Astrocyte of the cerebellum (primary cell): ENCODE measurements around the gene EMX2.

Source experiments
- DNase-seq: peaks from one replicate; pipeline ENCODE4 v3.0.0-alpha.2; 2011; ENCODE audit warnings: low read depth
- H3K4me3 ChIP-seq: 2 replicates; pipeline ENCODE4 v1.5.1; 2011; ENCODE audit warnings: mild to moderate bottlenecking, low read depth, low read length, moderate library complexity
- in situ Hi-C: cut with HindIII; loops from 2 replicates; pipeline ENCODE4 v1.10.0; 2017; ENCODE audit warnings: low sequenced_read_pairs
- TF ChIP-seq, protein P1 (sequence below): IDR thresholded peaks from 2 replicates; pipeline ENCODE4 v1.5.1; 2012; ENCODE audit warnings: low read length, low read depth, moderate library complexity, mild to moderate bottlenecking; ENCODE audit errors: missing control alignments

The EMX2 gene

DNA sequence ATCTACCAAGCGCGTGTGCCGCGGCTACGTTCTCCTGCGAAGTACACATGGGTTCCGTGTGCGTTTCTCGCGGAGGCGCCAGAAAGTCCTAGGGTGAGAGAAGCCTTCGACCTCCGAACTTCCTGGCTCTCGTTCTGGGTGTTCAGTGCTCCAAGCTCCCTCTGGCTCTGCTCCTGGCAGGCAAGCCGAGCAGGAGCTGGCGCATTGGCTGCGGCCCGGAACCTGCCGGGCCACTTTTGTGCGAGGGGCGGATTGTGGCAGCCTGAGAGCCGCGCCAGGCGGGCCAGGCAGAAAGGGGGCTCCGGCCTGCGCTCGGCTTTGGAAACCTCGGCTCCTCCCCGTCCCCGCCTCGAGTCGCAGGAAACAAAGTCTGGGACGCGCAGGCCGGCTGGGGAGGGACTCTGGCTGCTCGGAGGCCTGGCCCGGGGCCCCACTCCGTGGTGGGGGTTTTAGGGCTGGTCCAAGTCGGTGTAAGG lies 9.6 kb downstream of the EMX2 start:
- TF ChIP-seq, protein P1, sequence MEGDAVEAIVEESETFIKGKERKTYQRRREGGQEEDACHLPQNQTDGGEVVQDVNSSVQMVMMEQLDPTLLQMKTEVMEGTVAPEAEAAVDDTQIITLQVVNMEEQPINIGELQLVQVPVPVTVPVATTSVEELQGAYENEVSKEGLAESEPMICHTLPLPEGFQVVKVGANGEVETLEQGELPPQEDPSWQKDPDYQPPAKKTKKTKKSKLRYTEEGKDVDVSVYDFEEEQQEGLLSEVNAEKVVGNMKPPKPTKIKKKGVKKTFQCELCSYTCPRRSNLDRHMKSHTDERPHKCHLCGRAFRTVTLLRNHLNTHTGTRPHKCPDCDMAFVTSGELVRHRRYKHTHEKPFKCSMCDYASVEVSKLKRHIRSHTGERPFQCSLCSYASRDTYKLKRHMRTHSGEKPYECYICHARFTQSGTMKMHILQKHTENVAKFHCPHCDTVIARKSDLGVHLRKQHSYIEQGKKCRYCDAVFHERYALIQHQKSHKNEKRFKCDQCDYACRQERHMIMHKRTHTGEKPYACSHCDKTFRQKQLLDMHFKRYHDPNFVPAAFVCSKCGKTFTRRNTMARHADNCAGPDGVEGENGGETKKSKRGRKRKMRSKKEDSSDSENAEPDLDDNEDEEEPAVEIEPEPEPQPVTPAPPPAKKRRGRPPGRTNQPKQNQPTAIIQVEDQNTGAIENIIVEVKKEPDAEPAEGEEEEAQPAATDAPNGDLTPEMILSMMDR, result no peak
- in situ Hi-C loops, result no loop called here
- no peak overlapping the region for H3K4me3 ChIP-seq
- DNase-seq, result no peak

DNA sequence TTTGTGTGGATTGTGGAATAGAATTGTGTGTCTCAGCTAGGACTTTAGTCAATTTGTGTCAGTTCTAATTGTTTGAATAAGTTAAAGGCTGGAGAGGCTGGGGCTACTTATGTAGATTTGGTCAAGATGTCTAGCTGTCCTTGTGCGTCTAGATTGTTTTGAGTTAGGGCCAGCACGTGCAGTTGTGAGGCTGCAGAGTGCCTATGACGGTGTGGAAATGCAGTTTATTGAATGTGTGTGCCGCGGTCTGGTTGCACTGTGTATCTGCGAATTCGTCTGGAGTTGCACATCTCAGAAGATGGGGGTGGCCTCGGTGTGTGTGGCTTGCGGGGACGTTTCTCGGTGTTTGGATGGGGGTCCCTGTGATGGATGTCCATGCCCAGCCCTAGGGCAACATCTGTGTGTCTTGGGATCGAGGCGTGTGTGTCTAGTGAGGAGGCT lies 10.2 kb downstream of the EMX2 start:
- TF ChIP-seq, protein P1, result no peak
- in situ Hi-C loops, result no loop called here
- no peak for DNase-seq
- no peak overlapping the region for H3K4me3 ChIP-seq

DNA sequence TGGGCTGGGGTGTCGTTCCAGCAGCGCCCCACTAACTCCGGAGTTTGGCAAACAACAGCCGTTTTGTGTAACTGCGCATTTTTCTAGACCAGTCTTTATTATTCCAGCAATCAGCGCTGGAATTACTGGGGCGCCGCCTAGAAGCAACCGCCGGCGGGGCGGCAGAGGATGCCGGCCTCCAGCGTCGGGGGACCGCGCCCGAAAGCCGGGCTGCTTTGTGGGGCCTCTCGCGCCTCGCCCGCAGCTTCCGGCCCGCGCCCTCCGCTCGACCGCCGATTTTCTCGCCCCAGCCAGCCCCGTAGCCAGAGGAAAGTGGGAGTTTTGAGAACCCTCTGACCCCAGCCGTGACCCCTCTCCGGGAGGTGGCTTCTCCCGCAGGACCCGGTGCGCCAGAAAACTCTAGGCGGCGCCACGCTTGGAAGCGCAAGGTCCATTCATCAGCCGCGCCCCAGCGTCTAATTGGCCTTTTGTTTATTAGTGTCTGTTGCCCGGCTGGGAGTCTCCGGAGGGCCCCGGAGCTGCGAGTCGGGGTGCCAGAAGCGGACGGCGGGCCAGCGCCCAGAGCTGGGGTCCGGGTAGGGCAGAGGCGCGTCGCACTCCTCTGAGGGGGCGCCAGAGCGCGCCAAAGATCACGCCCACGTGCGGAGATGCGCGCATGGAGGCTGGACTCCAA lies 10.7 kb downstream of the EMX2 start:
- TF ChIP-seq, protein P1, result no peak
- no peak for DNase-seq
- H3K4me3 ChIP-seq, result no peak overlapping the region
- in situ Hi-C loops, result no loop called here

DNA sequence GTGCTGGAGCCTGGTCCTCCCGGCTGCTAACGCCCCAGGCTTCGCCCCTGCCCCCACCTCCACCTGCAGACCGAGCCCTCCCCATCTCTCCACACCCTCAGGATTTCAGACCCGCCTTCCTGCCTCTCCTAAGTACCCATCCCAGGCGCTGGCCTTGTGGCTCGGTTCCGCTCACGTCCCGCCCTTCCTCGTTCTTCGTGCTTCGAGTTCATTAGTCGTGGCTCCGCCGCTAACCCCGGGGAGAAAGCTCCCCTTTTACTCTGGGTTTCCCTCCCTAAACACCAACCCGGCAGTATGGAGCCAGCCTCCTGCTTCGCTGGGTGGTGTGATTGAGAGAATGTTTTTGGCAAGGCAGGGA lies 11.2 kb downstream of the EMX2 start:
- H3K4me3 ChIP-seq, result no peak overlapping the region
- DNase-seq, result no peak
- in situ Hi-C loops, result no loop called here
- TF ChIP-seq, protein P1, result no peak

DNA sequence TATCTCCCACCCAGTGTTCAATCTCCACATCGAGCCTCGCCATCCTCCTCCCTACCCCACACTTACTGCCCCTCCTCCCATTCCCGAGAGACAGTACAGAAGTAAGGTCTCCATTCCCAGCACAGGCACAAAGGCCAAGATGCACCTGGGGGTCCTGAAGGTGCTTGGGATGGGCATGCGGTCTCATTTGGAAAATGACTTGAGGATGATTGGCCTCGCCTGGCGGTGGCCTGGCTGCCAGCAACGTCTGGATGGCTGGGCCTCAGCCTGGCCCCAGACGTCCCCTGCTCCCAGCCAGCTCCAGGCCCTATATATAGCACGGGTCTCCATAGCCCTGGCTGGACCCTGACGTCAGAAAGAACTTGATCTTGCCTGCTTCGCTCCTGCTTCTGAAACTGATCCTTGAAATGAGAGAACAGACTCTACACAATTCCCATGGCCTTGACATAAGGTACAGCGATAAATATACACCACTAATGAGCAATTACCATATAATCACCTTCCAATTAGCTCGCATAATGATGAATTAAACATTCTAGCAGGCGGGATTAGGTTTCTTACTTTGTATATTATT lies 11.8 kb downstream of the EMX2 start:
- in situ Hi-C loops, result no loop called here
- H3K4me3 ChIP-seq, result no peak overlapping the region
- TF ChIP-seq, protein P1, result no peak
- no peak for DNase-seq

DNA sequence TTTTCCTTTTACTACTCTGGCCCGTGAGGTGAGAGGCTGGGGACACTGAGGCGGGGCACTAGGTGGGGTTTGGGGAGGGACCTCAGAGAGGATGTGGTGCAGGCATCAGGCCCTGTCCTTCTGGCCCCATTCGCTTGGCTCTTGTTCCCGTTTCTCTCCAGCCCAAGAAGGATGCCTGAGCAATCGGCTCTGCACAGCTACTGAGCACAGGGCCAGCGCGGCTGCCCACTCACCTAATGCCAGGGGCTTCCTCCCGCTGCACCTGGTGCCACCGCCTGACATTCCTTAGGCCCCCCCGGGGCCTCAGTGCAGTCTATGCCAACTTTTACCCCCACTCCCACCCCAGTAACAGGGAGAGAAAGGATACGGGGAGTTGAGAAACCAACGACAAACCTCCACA lies 12.5 kb downstream of the EMX2 start:
- TF ChIP-seq, protein P1, result no peak
- no peak overlapping the region for H3K4me3 ChIP-seq
- in situ Hi-C loops, result no loop called here
- DNase-seq, result no peak

DNA sequence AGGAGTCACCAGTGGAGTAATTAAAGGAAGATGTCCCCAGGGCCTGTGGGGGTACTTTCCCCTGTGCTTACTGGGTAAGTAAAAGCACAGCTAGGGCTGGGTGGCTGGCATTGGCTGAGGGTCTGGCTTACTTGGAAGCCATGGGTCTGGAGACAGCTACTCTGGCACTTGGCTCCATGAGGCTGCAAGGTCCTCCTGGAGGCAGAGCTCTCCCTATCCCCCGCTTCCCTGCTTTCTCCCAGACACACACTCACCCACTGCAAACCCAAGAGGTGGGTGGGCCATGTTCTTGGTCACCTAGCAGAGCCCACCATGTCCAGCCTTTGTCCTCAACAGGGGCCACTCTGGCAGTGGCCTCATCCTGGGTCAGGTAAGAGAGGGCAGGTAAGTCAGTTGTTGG lies 13.3 kb downstream of the EMX2 start:
- DNase-seq, result no peak
- in situ Hi-C loops, result no loop called here
- TF ChIP-seq, protein P1, result no peak
- no peak overlapping the region for H3K4me3 ChIP-seq
